Epithelial cell of esophagus (primary cell): Measurements from ENCODE around the gene KNOP1.
"Not testable (repeated sequence)": the region's sequence is repeated elsewhere in the genome, so short reads cannot be mapped to it uniquely, and the experiment has no call there.

ENCODE experiments used
- DNase-seq: peaks from one replicate; pipeline ENCODE4 v3.0.0; 2010; ENCODE audit warnings: low read depth
- H3K4me3 ChIP-seq: 2 replicates; pipeline ENCODE4 v1.5.1; 2011; ENCODE audit warnings: mild to moderate bottlenecking, low read length, control low read depth
- TF ChIP-seq, protein P1 (sequence below): IDR thresholded peaks from 2 replicates; pipeline ENCODE4 v1.5.1; 2011; ENCODE audit warnings: low read depth, mild to moderate bottlenecking, low read length, control low read depth, inconsistent platforms; ENCODE audit not compliant: insufficient read depth; ENCODE audit errors: missing control alignments

Gene KNOP1

DNA sequence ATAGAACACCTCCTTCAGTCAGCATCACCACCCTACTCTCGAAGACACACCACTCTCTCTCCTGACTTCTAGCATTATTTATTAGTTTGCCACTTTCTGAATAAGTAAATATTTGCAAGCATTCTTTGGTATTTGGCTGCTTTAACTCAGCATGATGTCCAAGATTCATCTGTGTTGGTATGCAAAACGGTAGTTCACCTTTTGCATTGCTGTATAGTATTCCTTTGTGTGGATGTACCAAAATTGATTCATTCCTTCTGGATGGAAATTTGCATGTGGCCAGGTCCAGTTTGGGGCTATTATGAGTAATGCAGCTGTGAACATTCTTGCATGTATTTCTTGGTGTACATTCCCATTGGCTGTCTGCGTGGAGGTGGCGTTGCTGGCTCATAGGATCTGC lies 32.9 kb downstream of the KNOP1 start:
- TF ChIP-seq, protein P1, sequence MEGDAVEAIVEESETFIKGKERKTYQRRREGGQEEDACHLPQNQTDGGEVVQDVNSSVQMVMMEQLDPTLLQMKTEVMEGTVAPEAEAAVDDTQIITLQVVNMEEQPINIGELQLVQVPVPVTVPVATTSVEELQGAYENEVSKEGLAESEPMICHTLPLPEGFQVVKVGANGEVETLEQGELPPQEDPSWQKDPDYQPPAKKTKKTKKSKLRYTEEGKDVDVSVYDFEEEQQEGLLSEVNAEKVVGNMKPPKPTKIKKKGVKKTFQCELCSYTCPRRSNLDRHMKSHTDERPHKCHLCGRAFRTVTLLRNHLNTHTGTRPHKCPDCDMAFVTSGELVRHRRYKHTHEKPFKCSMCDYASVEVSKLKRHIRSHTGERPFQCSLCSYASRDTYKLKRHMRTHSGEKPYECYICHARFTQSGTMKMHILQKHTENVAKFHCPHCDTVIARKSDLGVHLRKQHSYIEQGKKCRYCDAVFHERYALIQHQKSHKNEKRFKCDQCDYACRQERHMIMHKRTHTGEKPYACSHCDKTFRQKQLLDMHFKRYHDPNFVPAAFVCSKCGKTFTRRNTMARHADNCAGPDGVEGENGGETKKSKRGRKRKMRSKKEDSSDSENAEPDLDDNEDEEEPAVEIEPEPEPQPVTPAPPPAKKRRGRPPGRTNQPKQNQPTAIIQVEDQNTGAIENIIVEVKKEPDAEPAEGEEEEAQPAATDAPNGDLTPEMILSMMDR: no peak
- no peak for DNase-seq
- no peak overlapping the region for H3K4me3 ChIP-seq

DNA sequence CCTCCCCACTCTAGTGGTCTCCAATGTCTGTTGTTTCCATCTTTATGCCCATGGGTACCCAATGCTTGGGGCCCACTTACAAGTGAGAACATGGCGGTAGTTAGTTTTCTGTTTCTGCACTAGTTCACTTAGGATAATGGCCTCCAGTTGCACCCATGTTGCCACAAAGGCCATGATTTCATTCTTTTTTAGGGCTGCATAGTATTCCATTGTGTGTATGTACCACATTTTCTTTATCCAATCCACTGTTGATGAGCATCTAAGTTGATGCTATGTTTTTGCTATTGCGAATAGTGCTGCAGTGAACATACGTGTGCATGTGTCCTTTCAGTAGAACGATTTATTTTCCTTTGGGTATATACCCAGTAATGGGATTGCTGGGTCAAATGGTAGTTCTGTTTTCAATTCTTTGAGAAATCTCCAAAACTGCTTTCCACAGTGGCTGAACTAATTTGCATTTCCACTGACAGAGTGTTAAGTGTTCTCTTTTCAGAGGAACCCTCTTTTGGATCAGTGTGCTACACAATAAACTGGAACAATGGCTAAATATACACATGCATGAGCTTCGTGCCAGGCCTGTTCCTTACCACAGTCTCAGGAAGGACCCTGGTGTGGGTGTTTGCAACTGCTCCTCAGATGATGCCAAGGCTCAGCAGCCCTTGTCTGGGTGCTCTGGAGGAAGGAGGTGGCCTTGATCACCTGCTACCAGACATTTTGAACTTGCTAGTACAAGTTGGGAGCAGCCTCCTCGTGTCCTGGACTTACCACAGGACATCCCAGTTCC lies 34.4 kb downstream of the KNOP1 start:
- H3K4me3 ChIP-seq: no peak overlapping the region
- TF ChIP-seq, protein P1: no peak
- no peak for DNase-seq

DNA sequence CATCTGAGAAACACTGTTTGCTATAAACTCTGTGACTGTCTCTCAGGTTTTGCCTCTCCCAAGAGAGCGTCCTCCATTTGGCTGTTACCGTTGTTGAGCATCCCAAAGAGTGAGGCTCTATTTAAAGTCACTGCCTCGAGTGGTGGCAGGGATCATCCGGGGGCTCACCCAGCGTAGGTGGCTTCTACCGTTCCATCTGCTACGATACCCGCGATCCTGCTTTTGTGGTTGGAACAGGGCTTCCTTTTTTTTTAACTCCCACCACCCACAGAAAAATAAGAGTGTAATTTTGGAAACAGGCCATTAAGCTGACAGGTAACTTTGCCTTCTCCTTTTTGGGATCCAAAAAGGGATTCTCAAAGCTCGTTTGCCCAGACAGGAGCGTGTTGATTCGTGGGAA lies 36.4 kb downstream of the KNOP1 start:
- H3K4me3 ChIP-seq: no peak overlapping the region
- TF ChIP-seq, protein P1: no peak
- DNase-seq: no peak

DNA sequence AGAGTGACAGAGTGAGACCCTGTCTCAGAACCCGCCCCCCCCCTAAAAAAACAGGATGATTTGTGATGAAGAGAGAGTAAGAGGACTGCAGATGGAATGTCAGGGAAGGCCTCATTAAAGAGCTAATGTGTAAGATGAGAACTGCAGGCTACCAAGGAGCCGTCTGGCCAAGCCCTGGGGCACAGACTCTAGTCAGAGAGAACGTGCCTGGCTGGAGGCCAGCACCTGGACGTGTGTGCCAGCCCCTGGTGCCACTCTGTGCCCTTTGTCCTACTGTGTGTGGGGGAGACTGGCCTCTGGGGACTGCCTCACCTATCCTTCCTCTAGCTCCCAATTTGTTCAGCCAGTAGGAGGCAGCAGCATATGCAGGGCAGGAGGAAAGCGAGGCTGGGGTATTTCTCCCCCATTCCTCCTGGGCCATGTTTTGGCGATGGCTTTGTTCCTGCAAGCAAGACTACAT lies 37.1 kb downstream of the KNOP1 start:
- TF ChIP-seq, protein P1: no peak
- no peak for DNase-seq
- H3K4me3 ChIP-seq: no peak overlapping the region

DNA sequence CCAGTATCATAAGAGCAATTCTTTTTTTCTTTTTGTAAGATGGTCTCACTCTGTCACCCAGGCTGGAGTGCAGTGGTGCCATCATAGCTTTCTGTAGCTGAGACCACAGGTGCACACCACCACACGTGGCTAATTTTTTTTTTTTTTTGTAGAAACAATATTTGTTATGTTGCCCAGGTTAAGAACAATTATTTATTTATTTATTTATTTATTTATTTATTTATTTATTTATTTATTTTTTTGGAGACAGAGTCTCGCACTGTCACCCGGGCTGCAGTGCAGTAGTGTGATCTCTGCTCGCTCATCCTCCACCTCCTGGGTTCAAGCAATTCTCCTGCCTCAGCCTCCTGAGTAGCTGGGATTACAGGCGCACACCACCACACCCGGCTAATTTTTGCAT lies 38.7 kb downstream of the KNOP1 start:
- H3K4me3 ChIP-seq, DNase-seq: not testable (repeated sequence)

DNA sequence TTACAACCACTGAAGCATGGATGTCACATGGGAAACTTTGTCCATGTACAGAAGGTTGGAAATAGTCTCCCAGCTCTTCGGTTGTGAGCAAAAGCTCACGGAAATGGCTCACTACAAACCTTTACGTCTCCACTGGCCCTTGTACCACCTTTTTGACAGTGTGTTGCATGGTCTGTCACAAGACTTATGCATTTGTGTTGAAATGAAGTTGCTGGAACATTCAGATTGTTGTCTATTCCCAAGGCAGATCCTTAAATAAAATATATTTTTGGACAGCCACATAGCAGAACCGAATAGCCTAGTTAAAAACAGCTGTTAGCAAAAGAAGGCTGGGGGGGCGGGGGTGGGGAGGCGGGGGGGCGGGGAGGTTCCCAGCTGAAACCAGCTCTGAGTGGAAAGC lies 39.2 kb downstream of the KNOP1 start:
- no peak overlapping the region for H3K4me3 ChIP-seq
- TF ChIP-seq, protein P1: no peak
- DNase-seq: no peak

DNA sequence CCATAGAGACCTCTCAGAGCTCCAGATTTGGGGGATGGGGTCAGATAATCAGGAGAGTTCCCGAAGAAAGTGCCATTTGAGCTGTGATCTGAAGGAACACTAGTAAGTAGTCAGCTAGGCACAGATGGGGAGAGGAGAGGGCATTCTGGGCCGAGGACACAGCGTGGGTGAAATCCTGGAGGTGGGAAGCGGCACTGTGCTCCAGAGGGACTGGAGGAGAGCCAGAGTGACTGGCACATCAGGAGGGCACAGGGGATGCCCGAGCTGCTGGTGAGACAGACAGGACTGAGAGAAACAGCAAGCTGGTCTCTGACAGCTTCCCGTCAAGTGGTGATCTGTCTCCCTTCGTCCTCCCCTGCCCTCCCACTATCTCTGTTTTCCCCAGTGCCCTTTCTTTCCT lies 40.6 kb downstream of the KNOP1 start:
- TF ChIP-seq, protein P1: no peak
- H3K4me3 ChIP-seq: no peak overlapping the region

More for the DNA sequence above, 40.6 kb downstream of the KNOP1 start:
- no peak for DNase-seq
